ENCODE measurements around the gene MED20. TPM values are rescaled to one million over a fixed set of nuclear protein-coding genes. Genes with fewer than 3 reads are reported as not detected.

Gene MED20
- total RNA-seq, 2 experiments from 2014 or later, result 23.4 to 28.0 TPM

GRCh38 chr6:41938590-41939175 lies 17.7 kb upstream of the MED20 start:
- no peak for TF ChIP-seq CTCF (IDR thresholded peaks at IDR 0.05)
- no peak for DNase-seq
- ChIA-PET POLR2A (interaction anchor here (0.8 to 16.7 kb wide), 15 partner anchors 9 to 151 kb away, joined by 3 to 358 read pairs (median 5); partner anchors contain the start of genes BYSL, MED20, TAF8 and TOMM6), CTCF (interaction anchor here (0.8 to 21.4 kb wide), 14 partner anchors 10 to 156 kb away, joined by 3 to 392 read pairs (median 5); partner anchors contain the start of genes BYSL, MED20, TAF8 and TOMM6)
- ATAC-seq, result no peak
- Mint-ChIP-seq H3K4me3 (peak overlapping the region; percentile 90), H3K27ac (peak overlapping the region; percentile 91), H3K27me3 (no peaks in the 10 kb centered on the region), H3K9me3 (no peaks in the 10 kb centered on the region), H3K36me3 (ENCODE audit: low read depth) (peaks cover 69% of the 10 kb centered on the region), H3K4me1 (ENCODE audit: low read depth) (peaks cover 51% of the 10 kb centered on the region)
- intact Hi-C loops (cut with micrococcal nuclease), result loop anchor here (2.0 to 5.0 kb wide), 2 partner anchors 36 to 91 kb away; no protein-coding TSS in a partner anchor

- H3K36me3 Mint-ChIP-seq (ENCODE audit: low read depth), result peaks cover 71% of the 10 kb centered on the region
- H3K4me3 Mint-ChIP-seq, result peak overlapping the region; percentile 90
- peaks cover 47% of the 10 kb centered on the region for H3K4me1 Mint-ChIP-seq (ENCODE audit: low read depth)
- H3K9me3 Mint-ChIP-seq, result no peaks in the 10 kb centered on the region
- H3K27me3 Mint-ChIP-seq, result no peaks in the 10 kb centered on the region
- ATAC-seq, result no peak
- TF ChIP-seq CTCF (IDR thresholded peaks at IDR 0.05), result no peak
- H3K27ac Mint-ChIP-seq, result peak overlapping the region; percentile 91
- intact Hi-C loops (cut with micrococcal nuclease), result loop anchor here (2.0 to 5.0 kb wide), 3 partner anchors 35 to 107 kb away; no protein-coding TSS in a partner anchor
- ChIA-PET CTCF (interaction anchor here (0.8 to 21.4 kb wide), 8 partner anchors 15 to 156 kb away, joined by 3 to 392 read pairs (median 6); partner anchors contain the start of genes BYSL, MED20, TAF8 and TOMM6), POLR2A (interaction anchor here (0.8 to 16.7 kb wide), 15 partner anchors 10 to 150 kb away, joined by 3 to 358 read pairs (median 3); partner anchors contain the start of genes BYSL, MED20, TAF8 and TOMM6)
- DNase-seq, result peak; percentile 59
Measured at GRCh38 chr6:41937861-41938574, 17.1 kb upstream of the MED20 start.

DNA sequence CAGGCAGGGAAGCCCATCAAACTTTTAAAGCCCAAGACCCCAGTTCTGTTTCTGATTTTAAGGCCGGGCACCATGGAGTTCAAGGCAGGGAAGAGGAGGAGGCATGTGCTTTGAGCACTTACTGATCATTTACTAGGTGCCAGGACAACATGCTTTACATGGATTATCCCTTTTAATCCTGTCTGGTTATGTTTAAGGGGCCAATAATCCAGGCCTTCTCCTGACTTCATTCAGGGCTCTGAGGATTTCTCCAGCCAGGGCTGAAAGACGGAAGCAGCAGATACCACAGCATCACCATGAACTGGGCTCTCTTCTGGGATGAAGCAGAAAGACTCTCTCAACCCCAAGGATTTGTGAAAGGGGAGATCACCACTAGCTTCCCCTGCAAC lies 16.5 kb upstream of the MED20 start:
- intact Hi-C loops (cut with micrococcal nuclease), result loop anchor here (2.0 to 5.0 kb wide), 2 partner anchors 90 to 107 kb away; no protein-coding TSS in a partner anchor
- Mint-ChIP-seq H3K4me1 (ENCODE audit: low read depth) (peaks cover 49% of the 10 kb centered on the region), H3K36me3 (ENCODE audit: low read depth) (peaks cover 75% of the 10 kb centered on the region), H3K27me3 (no peaks in the 10 kb centered on the region), H3K27ac (peak overlapping the region; percentile 91), H3K9me3 (no peaks in the 10 kb centered on the region), H3K4me3 (peak overlapping the region; percentile 90)
- ChIA-PET POLR2A (interaction anchor here (0.8 to 16.7 kb wide), 7 partner anchors 11 to 108 kb away, joined by 3 to 358 read pairs (median 3); partner anchors contain the start of gene TAF8), CTCF (interaction anchor here (0.8 to 21.4 kb wide), 9 partner anchors 14 to 151 kb away, joined by 3 to 392 read pairs (median 6); partner anchors contain the start of genes BYSL, MED20, TAF8 and TOMM6)
- no peak for TF ChIP-seq CTCF (IDR thresholded peaks at IDR 0.05)
- ATAC-seq (no peak), DNase-seq (no peak)

DNA sequence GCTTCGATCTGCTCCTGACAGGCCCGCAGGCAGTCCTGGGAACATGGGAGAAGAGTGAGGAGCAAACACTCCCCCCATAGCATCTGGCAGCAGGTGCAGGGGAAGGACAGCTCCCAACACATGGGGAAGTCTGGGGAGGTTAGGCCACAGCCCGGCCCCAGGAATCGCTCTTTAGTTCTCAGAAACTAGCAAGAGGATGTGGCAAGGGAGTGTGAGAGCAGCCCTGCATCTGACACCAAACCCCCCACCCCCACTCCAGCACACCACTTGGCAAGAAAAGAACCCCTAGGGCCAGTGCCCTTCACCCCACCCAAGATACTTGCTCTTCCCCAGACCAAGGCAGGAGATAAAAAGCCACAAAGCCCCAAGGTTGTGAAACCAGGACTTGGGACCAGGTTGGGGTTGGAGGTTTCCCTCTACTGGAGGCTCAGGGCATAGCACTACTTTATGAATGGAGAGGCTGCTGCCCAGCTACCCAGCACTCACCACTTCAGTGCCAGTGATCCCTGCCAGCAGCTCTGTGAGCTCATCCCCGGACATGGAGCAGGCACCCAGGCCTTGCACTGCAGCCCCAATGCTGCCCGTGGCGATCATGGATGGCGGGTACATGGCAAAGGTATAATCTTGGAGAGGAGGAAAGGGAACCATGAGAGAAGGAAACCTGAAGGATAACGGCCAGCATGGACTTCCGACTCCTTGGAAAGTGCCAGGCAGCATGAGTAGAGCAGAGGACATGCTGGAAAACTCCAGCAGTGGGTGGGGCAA lies 15.3 kb upstream of the MED20 start:
- H3K9me3 Mint-ChIP-seq, result no peaks in the 10 kb centered on the region
- peak overlapping the region; percentile 90 for H3K4me3 Mint-ChIP-seq
- TF ChIP-seq CTCF (IDR thresholded peaks at IDR 0.05), result peak; percentile 86
- H3K36me3 Mint-ChIP-seq (ENCODE audit: low read depth), result peaks cover 84% of the 10 kb centered on the region
- H3K4me1 Mint-ChIP-seq (ENCODE audit: low read depth), result peaks cover 50% of the 10 kb centered on the region
- ChIA-PET POLR2A (interaction anchor here (0.6 to 16.7 kb wide), 13 partner anchors 10 to 153 kb away, joined by 3 to 358 read pairs (median 4); partner anchors contain the start of genes BYSL, MED20 and TAF8), CTCF (interaction anchor here (0.6 to 21.4 kb wide), 17 partner anchors 9 to 251 kb away, joined by 3 to 392 read pairs (median 4); partner anchors contain the start of genes BYSL, MED20, TAF8 and TOMM6)
- DNase-seq (peak; percentile 97), ATAC-seq (peak; percentile 83)
- peak overlapping the region; percentile 91 for H3K27ac Mint-ChIP-seq
- intact Hi-C loops (cut with micrococcal nuclease), result loop anchor here (2.0 to 5.0 kb wide), 2 partner anchors 89 to 109 kb away; no protein-coding TSS in a partner anchor
- H3K27me3 Mint-ChIP-seq, result no peaks in the 10 kb centered on the region
